ENCODE data around the gene SH2D1B. TPM values are rescaled to one million over a fixed set of nuclear protein-coding genes. Genes with fewer than 3 reads are reported as not detected.

SH2D1B gene
- total and polyA plus RNA-seq, 12 donors = 0.09 to 0.60 (median 0.15) TPM; not detected in 7

DNA sequence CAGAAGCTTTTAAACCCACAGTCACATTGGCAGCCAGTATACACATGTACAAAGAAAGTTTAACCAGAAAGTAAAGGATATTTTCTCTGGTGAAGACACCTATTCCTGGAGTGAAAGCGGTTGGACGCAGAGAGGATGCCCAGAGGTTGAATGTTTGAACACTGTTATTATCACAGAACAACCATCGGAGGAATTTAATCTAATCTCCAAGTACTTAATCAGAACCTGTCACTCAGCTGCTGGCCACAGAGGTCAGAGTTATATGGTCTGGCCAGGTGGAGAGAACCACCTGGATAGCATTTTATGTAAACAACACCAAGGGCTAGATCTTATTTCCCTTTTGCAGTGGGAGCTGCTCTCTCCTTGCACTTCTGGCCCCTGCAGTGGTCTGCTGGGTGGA is 64.7 kb downstream of the SH2D1B start:
- no peak for ATAC-seq
- no peaks in the 10 kb centered on the region for H3K27me3 ChIP-seq
- no peaks in the 10 kb centered on the region for H3K9me3 ChIP-seq
- peaks cover 0 to 4% (median 0%) of the 10 kb centered on the region in 9 donors for H3K36me3 ChIP-seq
- no peak overlapping the region for H3K27ac ChIP-seq
- H3K4me3 ChIP-seq = no peak overlapping the region
- WGBS, 2 donors = 63 to 65% methylated on average over 3 of the region's 3 CpGs
- peaks cover 0 to 13% (median 8%) of the 10 kb centered on the region in 9 donors for H3K4me1 ChIP-seq
- DNase-seq = no peak
- intact Hi-C loops (cut with DNase I) = no loop called here
- no peak for TF ChIP-seq CTCF (IDR thresholded peaks at IDR 0.05)

Other genes with a start within 250 kb of the SH2D1B start
- not detected for gene SPATA46, start 35.3 kb downstream of the SH2D1B start, total RNA-seq
- not detected for gene SPATA46, start 35.3 kb downstream of the SH2D1B start, polyA plus RNA-seq
- gene C1orf226, start 30.4 kb downstream of the SH2D1B start, total RNA-seq = 1 to 10 TPM; 2.0 to 6.7 (median 5.5) TPM
- 1 to 10 TPM; 1.0 to 1.8 TPM for gene C1orf226, start 30.4 kb downstream of the SH2D1B start, polyA plus RNA-seq
- 10 to 100 TPM; 16.9 to 30.6 (median 21.0) TPM for gene UHMK1, start 85.7 kb upstream of the SH2D1B start, total RNA-seq
- 1 to 10 TPM; 6.7 to 8.5 TPM for gene UHMK1, start 85.7 kb upstream of the SH2D1B start, polyA plus RNA-seq
- gene UAP1, start 149.6 kb upstream of the SH2D1B start, total RNA-seq = 10 to 100 TPM; 14.6 to 48.6 (median 19.0) TPM
- 10 to 100 TPM; 28.3 to 32.6 TPM for gene UAP1, start 149.6 kb upstream of the SH2D1B start, polyA plus RNA-seq
- gene DDR2, start 220.3 kb upstream of the SH2D1B start, total RNA-seq = 10 to 100 TPM; 16.1 to 32.0 (median 22.9) TPM
- 1 to 10 TPM; 5.1 to 9.3 TPM for gene DDR2, start 220.3 kb upstream of the SH2D1B start, polyA plus RNA-seq

Measured in heart right ventricle (tissue), 16 donors.